MG63 (cell line): ENCODE measurements around the gene FRAS1. TPM values are rescaled to one million over a fixed set of nuclear protein-coding genes. Genes with fewer than 3 reads are reported as not detected.
A peak's percentile ranks its signal among the peaks of the same experiment; 100 is the strongest.

Experiments
- DNase-seq: peaks from one replicate; pipeline ENCODE4 v3.0.0-alpha.2; 2020
- H3K27me3 ChIP-seq: fragments of 250-450 bp; sonication (Bioruptor Pico); 2 replicates; pipeline ENCODE4 v1.5.1; 2020; ENCODE audit warnings: mild to moderate bottlenecking, moderate library complexity
- H3K36me3 ChIP-seq: fragments of 250-450 bp; sonication (Bioruptor Pico); 2 replicates; pipeline ENCODE4 v1.5.1; 2020; ENCODE audit warnings: mild to moderate bottlenecking, moderate library complexity
- H3K4me3 ChIP-seq: fragments of 250-450 bp; sonication (Bioruptor Pico); 2 replicates; pipeline ENCODE4 v1.5.1; 2020; ENCODE audit warnings: mild to moderate bottlenecking, moderate library complexity
- H3K9me3 ChIP-seq: fragments of 250-450 bp; sonication (Bioruptor Pico); 2 replicates; pipeline ENCODE4 v1.5.1; 2020; ENCODE audit warnings: mild to moderate bottlenecking, moderate library complexity
- total RNA-seq: library from RNA; depleted of rRNA; stranded (reverse); fragments of >200 nt; shearing (Covaris generic); gene quantifications from 2 replicates; pipeline ENCODE4 v1.2.3, GENCODE V29; 2014; ENCODE audit warnings: low replicate concordance

FRAS1 gene
- total RNA-seq, 1 experiment from 2014 or later, result 0.03 TPM

DNA sequence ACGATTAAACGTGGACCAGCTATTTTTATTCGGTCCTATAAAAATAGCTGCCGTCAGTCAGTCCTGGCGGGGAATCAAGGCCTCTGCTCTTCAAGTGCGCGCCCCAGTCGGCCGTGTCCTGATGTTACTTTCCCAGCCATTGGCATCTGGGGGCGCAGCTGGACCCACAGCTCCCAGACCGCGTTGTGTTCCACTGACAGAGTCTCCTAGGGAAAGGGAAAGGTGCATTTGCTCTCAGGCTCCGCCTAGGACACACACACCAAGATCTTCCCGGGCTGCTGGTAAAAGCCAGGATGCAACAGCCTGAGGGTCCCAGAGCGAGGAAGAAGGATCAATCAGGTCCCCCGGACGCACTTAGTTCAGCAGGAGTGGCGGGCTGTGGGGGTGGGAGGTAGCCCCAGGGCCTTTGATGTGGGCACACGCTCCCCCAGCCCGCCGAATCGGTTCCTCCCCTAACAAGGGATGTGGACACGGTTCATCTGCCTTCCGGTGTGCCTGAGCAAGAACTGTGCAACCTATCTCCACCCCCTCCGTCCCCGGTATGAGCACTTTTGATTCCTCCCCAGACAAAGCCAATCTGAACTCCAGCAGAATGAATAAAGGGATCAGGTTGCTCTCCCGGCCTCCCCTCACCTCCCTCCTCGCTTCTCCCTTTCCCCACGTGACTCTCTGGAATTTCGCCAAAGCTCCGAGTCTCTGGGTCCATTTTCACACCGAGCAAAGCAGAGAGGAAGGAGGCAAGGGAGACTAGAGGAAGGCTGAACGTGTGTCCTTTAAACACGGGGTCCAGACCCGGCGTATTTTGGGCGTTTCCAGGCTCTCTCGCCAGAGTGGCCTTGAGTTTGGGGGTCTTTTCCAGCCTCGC lies 626 bp upstream of the FRAS1 start:
- H3K4me3 ChIP-seq, result peak overlapping the region; percentile 39
- peaks cover 9% of the 10 kb centered on the region for H3K27me3 ChIP-seq
- no peaks in the 10 kb centered on the region for H3K9me3 ChIP-seq
- H3K36me3 ChIP-seq, result no peaks in the 10 kb centered on the region
- peak; percentile 31 for DNase-seq

DNA sequence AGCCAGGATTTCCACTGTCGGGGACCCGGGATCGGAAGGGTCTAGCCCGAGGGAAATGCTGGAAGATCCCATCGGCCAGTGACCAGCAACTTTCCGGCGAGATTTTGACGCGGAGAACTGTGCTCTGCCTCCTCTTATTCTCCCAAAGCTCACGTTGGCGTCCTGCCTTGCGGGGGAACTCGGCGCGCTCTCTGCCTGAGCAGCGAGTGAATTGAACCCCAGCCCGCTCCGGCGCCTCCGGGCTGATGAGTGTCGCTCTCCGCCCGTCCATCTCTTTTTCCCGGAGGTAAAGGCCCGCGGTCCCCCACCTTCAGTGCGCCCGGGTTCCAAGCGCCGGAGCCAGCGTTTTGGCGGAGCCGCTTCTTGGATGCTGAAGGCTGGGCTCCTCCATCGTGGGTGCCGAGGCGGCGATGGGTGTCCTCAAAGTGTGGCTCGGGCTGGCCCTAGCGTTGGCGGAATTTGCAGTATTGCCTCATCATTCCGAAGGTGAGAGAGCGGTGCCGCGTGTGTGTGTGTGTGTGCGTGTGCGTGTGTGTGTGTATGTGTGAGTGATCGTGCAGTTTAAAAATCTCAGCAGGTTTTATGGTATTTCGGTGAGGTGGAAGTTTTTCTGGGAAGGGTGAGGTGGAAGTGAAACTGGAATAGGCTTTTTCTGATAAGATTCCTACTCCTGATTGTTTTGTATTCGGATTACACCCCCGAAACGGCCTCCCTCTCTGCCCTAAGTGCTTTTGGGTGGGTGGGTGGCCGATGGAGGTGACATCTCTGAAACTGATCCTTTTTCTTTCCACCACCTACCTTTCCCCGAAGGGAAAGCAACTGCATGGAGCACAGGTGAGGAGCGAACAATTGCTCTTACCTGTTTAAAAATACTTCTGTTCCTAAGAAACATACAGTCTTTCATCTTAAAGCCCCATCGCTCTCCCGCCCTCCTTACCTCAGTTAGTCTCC lies 752 bp downstream of the FRAS1 start:
- Histone ChIP-seq H3K36me3 (no peaks in the 10 kb centered on the region), H3K27me3 (peaks cover 9% of the 10 kb centered on the region), H3K4me3 (peak overlapping the region; percentile 39), H3K9me3 (no peaks in the 10 kb centered on the region)
- DNase-seq, result peak; percentile 26

DNA sequence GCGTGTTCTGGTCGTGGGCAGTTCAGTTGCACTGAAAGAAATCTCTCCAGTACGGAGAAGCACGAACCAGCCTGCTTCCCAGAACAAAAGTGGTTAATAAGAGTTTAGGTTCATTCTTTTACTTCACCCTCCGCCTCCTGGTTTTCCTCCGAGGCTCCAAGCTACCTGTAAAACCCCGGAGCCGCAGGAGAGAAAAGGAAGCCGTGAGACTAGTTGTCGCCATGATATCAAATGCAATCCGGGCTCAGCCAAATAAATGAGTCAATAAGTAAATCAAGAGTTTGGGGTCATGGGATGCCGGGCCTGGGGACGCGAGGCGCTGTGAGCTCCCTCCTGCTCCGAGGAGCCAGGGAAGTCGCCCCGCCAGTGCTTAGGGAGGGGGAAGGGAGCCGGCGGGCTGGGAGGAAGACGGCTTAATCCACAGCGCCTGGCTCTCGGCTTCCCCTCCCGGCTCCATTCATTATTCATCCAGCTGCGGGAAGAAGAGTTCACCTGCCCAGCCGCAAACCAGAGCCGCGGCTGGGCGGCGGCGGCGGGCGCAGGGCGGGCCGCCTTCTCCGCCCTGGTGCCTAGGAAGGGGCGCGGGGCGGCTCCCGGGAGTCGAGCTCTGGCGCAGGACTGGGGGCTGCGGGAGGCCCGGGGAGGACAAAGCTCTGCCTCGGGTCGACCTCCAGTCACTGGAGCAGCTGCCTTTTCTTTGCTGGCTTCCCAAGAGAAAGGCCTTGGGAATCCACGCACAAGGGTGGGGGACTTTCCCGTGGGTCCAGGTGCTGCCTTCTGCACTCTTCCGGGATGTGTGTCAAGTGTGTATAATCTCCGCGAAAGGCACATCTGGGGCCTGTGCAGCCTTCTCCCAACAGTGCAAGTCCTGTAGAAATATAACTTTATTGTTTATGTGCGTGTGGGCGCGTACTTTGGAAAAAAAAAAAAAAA lies 1.7 kb downstream of the FRAS1 start:
- peak; percentile 20 for DNase-seq
- Histone ChIP-seq H3K27me3 (peaks cover 9% of the 10 kb centered on the region), H3K9me3 (no peaks in the 10 kb centered on the region), H3K4me3 (peak overlapping the region; percentile 39), H3K36me3 (no peaks in the 10 kb centered on the region)

DNA sequence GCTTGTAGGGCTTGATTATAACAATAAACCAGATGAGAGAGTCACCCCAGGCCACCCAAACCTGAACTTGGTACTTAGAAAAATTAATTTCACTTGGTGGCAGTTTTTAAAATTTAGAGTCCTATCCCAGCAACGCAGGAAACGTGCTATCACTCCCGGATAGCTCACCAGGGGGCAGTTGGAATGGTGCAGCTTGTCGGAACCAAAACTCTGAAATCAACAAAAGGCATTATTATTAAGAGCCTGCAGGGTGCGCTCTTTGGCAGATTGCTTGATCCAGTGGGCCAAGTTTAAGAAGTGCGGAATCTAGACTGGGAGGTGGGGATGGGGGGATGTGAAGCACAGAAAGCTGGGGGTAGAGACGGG lies 2.4 kb downstream of the FRAS1 start:
- no peak overlapping the region for H3K4me3 ChIP-seq
- H3K9me3 ChIP-seq, result no peaks in the 10 kb centered on the region
- no peaks in the 10 kb centered on the region for H3K36me3 ChIP-seq
- peaks cover 9% of the 10 kb centered on the region for H3K27me3 ChIP-seq
- peak; percentile 24 for DNase-seq

DNA sequence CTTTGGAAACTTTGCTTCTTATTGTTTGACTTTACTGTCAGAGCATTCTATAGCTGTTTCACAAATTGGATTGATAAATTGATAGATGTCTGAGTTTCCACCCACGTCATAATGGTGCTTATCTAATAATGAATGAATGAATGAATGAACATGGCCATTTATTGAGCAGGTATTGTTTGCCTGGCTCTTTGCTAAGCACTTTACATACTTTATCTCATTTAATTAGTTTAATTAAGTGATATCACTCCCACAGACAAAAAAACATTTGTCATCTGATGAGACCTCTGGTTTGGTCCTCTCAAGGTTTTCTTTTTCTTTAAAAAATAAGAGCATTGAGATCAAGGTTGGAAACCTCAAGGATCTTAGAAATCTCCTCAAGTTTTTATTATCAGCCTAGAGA lies 2.8 kb downstream of the FRAS1 start:
- peaks cover 9% of the 10 kb centered on the region for H3K27me3 ChIP-seq
- H3K4me3 ChIP-seq, result no peak overlapping the region
- DNase-seq, result no peak

DNA sequence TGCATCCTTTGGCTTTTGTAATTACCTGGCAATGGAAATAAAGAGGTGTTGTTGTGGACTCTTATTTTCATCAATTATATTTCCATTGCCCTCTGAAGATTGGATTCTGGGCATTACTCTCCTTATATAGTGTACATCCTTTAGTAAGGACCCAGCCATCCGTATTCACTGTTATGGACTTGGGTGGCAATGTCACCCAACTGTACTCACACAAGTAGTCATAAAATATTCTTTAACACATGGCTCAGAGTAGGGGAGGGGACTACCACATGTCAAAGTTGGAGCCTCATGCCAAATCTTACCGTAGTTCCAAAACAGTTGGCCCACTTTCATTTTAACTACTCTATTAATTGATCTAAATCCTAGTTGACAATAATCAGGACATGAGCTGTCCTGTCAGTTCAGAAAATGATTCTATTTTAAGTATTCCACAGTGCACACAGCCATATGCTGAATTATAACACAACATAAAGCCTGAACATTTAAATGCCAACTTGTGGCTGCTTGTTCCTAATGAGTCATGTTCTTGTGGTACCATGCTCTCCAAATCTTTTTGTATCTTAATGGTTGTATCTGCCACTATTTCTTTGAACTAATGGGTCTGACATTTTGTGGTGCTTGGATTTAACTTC lies 4.9 kb downstream of the FRAS1 start:
- peaks cover 9% of the 10 kb centered on the region for H3K27me3 ChIP-seq
- DNase-seq, result no peak
- H3K9me3 ChIP-seq, result no peaks in the 10 kb centered on the region
- H3K4me3 ChIP-seq, result no peak overlapping the region
- H3K36me3 ChIP-seq, result no peaks in the 10 kb centered on the region

More for the DNA sequence above, 2.8 kb downstream of the FRAS1 start:
- no peaks in the 10 kb centered on the region for H3K9me3 ChIP-seq
- H3K36me3 ChIP-seq, result no peaks in the 10 kb centered on the region

DNA sequence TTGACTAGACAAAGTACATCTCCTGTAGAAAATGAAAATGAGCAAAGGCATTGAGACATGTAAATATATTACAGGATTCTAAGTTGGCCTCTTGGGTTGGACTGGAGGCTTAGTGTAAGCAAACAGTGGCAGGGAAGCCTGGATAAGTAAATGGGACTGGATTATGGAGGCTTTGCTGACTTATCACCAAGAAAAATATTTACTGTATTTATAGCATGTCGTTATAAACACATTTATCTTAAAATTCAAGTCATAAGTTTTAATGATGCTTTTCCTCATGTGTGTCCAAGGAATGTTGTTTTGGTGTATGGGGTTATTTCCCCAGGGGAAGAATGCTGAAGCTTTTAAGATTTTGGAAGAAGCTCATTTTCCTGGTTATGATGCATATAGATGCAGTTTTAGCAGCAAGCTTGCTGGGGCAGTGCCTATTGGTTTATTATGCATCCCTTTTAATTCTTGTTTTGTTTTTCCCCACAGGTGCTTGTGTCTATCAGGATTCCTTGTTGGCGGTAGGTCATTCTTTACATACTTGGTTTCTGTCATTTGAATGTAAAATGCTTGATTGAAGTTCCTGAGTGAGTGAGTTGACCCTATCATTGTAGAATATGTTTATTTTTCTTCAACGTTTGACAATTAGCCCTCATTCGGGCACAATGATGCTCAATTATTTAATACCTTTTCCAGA lies 8.5 kb downstream of the FRAS1 start:
- no peaks in the 10 kb centered on the region for H3K36me3 ChIP-seq
- no peak overlapping the region for H3K4me3 ChIP-seq
- no peak for DNase-seq
- no peaks in the 10 kb centered on the region for H3K9me3 ChIP-seq
- no peaks in the 10 kb centered on the region for H3K27me3 ChIP-seq

DNA sequence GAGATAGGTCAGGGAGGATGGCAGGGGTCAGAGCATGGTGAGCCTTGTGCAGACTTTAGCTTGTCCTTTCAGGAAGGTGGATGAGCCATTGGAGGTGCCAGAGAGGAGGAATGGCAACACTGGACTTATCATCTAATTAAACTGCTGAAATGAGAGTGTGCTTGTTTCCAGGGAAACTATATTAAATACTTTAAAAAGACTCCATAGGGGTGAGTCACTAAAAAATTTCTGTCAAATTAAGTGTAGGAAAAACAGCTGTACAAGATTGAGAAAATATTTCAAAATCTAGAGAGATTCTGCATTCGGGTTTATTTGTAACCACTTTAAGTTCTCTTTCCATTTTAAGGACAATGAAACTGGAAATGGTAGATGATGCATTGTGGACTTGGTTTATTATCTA lies 11.4 kb downstream of the FRAS1 start:
- Histone ChIP-seq H3K36me3 (no peaks in the 10 kb centered on the region), H3K4me3 (no peak overlapping the region), H3K27me3 (peaks cover 7% of the 10 kb centered on the region), H3K9me3 (no peaks in the 10 kb centered on the region)
- DNase-seq, result no peak

DNA sequence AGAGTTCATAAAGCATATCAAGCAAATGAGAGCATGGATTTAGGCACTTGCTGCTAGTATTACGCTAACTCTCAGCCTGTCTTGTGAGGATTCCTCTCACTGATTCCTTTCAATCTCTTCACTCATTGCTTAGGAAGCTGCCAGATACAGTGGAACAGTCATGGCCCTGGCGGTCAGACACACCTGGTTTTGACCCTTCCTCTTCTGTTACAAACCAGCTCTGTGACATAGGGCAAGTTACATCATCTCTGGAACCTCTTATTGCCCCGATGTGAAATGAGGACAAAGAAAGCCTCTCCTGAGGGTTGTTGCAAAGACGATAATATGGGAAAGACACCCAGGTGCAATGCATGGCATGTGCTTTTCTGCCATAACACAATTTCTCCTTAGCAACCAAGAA lies 12.2 kb downstream of the FRAS1 start:
- Histone ChIP-seq H3K4me3 (no peak overlapping the region), H3K27me3 (peaks cover 7% of the 10 kb centered on the region), H3K9me3 (no peaks in the 10 kb centered on the region), H3K36me3 (no peaks in the 10 kb centered on the region)
- DNase-seq, result no peak

DNA sequence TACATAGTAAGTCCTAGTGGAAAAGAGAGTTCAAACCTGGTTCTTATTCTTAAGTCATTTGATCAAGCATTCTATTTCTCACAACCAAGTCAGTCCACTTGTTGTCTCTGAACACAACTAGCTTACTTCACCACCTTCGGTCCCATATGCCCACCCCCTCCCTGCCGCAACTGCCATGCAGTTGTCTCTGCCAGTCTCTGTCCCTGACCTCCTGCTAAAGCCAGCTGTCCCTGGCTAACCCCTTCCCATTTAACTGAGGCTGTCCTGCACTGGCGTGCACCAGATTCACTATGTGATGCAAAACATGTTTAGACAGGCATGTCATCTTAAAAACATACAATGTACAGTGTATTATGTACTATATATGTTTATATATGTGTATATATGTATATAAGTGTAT lies 12.7 kb downstream of the FRAS1 start:
- Histone ChIP-seq H3K9me3 (no peaks in the 10 kb centered on the region), H3K36me3 (no peaks in the 10 kb centered on the region), H3K27me3 (peaks cover 7% of the 10 kb centered on the region), H3K4me3 (no peak overlapping the region)
- no peak for DNase-seq

DNA sequence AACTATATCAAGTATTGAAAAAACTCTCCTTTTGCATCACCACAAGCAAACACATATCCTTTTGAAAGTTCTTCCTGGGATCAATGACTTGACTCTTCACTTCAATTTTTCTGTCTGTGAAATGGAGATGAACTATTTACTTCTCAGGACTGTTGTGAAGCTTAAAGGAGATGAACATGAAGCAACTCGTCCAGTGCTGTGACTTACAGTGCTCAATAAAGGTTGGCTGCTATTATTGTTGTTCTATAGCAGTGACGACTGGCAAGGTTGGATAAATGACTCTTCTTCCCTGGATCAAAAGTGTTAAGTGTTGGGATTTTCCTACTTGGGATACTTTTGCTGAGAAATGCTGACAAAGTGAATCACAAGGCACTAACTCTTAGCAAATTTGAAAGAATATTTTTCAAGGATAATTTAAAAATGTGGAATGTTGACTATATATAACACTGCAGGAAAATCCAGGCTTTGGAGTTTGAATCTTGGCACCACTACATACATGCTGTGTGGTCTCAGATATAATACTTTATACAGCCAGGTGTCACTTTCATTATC lies 13.7 kb downstream of the FRAS1 start:
- DNase-seq, result no peak
- H3K36me3 ChIP-seq, result no peaks in the 10 kb centered on the region

DNA sequence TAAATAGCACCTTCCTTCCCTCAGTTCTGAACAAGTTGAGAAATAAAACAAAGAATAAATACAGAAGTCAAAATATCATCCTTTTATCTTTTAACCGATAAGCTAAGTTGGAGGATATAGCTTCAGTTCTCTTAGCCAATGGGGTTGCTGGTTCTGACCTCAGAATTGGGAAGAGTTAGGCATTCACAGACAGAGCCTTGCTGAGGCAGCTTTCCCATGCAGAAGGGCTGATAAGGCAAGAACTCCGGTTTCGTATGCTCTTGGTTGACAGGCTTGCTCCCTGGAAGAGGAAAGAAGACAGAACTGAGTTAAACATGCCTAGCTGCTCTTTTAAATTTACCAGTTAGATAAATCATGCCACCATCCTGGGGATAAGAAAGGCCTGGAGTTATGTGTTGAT lies 17.6 kb downstream of the FRAS1 start:
- peaks cover 7% of the 10 kb centered on the region for H3K27me3 ChIP-seq
- no peaks in the 10 kb centered on the region for H3K9me3 ChIP-seq
- H3K36me3 ChIP-seq, result no peaks in the 10 kb centered on the region
- DNase-seq, result no peak
- no peak overlapping the region for H3K4me3 ChIP-seq

More for the DNA sequence above, 13.7 kb downstream of the FRAS1 start:
- peaks cover 7% of the 10 kb centered on the region for H3K27me3 ChIP-seq
- H3K4me3 ChIP-seq, result no peak overlapping the region
- no peaks in the 10 kb centered on the region for H3K9me3 ChIP-seq

DNA sequence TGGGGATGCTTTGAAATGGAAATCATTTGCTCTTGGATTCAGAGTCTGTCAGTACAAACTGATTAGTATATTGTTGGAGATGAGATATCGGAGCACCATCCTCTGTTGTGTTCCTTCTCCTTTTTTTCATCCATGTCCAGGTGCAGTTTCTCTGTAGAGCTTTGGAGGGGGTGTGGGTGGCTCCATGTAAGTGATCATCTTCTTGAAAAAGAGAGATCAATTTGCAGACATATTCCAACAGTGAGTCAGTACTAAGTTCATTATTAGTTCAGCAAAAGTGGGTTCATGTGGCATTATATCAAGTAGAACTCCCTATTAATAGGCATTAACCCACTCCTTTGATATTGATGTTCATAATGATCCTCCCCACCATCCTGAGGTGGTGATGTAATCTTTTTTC lies 18.9 kb downstream of the FRAS1 start:
- DNase-seq, result no peak
- Histone ChIP-seq H3K9me3 (no peaks in the 10 kb centered on the region), H3K4me3 (no peak overlapping the region), H3K36me3 (no peaks in the 10 kb centered on the region), H3K27me3 (peaks cover 7% of the 10 kb centered on the region)

DNA sequence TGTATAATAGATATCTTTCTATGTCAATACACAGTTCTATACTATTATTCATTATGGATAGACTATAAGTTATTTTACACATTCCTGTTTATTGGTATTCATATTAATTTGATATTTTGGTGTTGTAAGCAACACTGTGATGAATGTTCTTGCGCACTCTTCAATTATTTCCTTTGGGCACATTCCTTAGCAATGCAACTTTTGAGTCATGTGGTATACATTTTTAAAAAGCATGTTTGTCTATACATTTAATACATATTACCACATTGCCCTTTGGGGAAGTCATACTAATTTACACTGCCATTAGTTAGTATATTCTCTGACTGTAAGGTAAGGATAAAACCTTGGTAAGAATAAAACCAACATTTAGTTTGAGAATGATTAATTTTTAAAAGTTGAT lies 21.0 kb downstream of the FRAS1 start:
- Histone ChIP-seq H3K9me3 (no peaks in the 10 kb centered on the region), H3K36me3 (no peaks in the 10 kb centered on the region), H3K27me3 (no peaks in the 10 kb centered on the region; the same call in none of the 2 replicates), H3K4me3 (no peak overlapping the region)
- no peak for DNase-seq

DNA sequence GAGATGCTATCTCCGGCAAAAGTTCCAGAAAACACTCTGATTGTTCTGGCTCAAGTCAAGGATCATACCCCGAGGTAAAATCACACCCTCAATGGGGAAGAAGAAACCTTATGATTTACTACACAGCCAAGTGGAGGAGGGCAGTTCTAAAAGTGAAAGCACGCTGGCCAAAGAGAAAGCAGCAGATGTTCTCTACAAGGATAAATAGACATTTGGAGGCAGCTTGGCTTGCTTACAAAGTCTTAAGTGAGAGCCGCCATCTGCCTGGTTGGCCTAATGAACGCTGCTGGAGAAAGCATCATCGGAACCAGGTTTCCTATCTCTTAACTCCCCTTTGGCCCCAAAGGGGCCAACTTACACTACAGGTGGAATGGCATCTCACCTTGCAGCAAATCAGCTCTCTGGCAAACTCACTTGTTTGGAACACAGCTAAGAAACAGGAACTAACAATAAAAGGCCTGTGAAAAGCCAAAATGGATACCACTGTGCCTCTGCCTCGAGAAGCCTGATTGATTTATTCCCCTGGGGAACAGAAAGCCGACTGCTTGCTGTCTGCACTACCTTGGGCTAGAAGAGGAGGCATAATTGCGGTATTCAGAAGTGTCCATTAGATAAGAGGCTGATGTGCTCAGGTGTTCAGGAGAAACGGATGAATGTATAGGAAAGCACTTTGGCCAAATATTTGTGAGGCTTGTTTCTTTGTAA lies 22.8 kb downstream of the FRAS1 start:
- Histone ChIP-seq H3K9me3 (no peaks in the 10 kb centered on the region), H3K36me3 (no peaks in the 10 kb centered on the region), H3K4me3 (no peak overlapping the region), H3K27me3 (peaks cover 2% of the 10 kb centered on the region)
- DNase-seq, result no peak
